Testis (tissue), 2 donors: Measurements from ENCODE around the gene RND1.

Source experiments
- CTCF ChIP-seq, 3 experiments: fragments of 450-650 bp in 2 of 3; fragments of 200-600 bp in 1 of 3; sonication (generic) in 1 of 3; IDR thresholded peaks; one replicate each; pipeline ENCODE4 v1.5.1; 2016 to 2019; ENCODE audit warnings: antibody characterized with exemption in 3 of 3, mild to moderate bottlenecking in 2 of 3, moderate library complexity in 1 of 3
- POLR2A ChIP-seq: fragments of 450-650 bp; IDR thresholded peaks from one replicate; pipeline ENCODE4 v1.6.1; 2017; ENCODE audit warnings: antibody characterized with exemption, mild to moderate bottlenecking, moderate library complexity

- TF ChIP-seq CTCF (IDR thresholded peaks at IDR 0.05) = no peak
- TF ChIP-seq POLR2A = no peak
Measured at GRCh38 chr12:48868451-48868850, 2.8 kb upstream of the RND1 start.
